AG04449 (cell line): ENCODE results near the gene NUP93.

Experiments used
- CTCF ChIA-PET: fragments of 350-600 bp; formaldehyde crosslinking; extraction: SDS; loops from one replicate; lab custom pipeline; 2021; ENCODE audit warnings: antibody characterized with exemption; lab: Yijun Ruan, JAX
- POLR2A ChIA-PET: fragments of 400-600, 350-600 bp; formaldehyde crosslinking; extraction: SDS; loops from one replicate; lab custom pipeline; 2020; ENCODE audit warnings: antibody characterized with exemption, inconsistent platforms; lab: Yijun Ruan, JAX
- DNase-seq: peaks from one replicate; pipeline ENCODE4 v3.0.0-alpha.2; 2010; ENCODE audit warnings: low read depth, low spot score
- H3K4me3 ChIP-seq: 2 replicates; pipeline ENCODE4 v1.5.1; 2011; ENCODE audit warnings: low read depth, mild to moderate bottlenecking, control low read depth, low read length
- TF ChIP-seq, protein P1 (sequence below): IDR thresholded peaks from one replicate; pipeline ENCODE4 v1.5.1; 2011; ENCODE audit warnings: mild to moderate bottlenecking, moderate library complexity, low read length, control low read depth, inconsistent platforms; ENCODE audit not compliant: insufficient read depth; ENCODE audit errors: missing control alignments

The NUP93 gene

GRCh38 chr16:56690420-56691122 lies 39.4 kb upstream of the NUP93 start:
- TF ChIP-seq, protein P1, sequence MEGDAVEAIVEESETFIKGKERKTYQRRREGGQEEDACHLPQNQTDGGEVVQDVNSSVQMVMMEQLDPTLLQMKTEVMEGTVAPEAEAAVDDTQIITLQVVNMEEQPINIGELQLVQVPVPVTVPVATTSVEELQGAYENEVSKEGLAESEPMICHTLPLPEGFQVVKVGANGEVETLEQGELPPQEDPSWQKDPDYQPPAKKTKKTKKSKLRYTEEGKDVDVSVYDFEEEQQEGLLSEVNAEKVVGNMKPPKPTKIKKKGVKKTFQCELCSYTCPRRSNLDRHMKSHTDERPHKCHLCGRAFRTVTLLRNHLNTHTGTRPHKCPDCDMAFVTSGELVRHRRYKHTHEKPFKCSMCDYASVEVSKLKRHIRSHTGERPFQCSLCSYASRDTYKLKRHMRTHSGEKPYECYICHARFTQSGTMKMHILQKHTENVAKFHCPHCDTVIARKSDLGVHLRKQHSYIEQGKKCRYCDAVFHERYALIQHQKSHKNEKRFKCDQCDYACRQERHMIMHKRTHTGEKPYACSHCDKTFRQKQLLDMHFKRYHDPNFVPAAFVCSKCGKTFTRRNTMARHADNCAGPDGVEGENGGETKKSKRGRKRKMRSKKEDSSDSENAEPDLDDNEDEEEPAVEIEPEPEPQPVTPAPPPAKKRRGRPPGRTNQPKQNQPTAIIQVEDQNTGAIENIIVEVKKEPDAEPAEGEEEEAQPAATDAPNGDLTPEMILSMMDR = no peak
- ChIA-PET POLR2A (no interaction called here), CTCF (interaction anchor here (1.1 to 2.6 kb wide), 2 partner anchors 11 to 85 kb away, joined by 3 to 20 read pairs; no protein-coding TSS in a partner anchor)
- no peak for DNase-seq
- no peak overlapping the region for H3K4me3 ChIP-seq

DNA sequence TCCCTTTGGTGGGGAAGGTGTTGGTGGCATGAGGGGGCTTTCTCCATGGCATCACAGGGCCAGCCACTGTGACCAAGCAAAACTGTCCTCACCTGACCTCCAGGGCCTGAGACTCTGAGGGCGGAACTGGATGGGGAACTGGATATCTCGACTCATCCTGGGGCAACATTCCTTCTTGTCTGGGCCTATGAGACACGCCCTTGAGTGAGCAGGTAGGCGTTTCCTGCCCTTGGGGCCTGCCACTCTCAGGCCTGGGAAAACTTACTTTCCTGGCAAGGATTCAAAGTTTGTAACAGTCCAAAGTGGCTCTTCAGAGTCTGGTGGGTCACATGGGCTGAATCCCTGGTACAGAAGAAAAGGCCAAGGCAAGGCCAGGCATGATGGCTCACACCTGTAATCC lies 38.0 kb upstream of the NUP93 start:
- TF ChIP-seq, protein P1 = no peak
- CTCF ChIA-PET = interaction anchor here (1.1 to 3.4 kb wide), 2 partner anchors 8 to 10 kb away, joined by 3 to 18 read pairs; no protein-coding TSS in a partner anchor
- POLR2A ChIA-PET = no interaction called here
- no peak for DNase-seq
- H3K4me3 ChIP-seq = no peak overlapping the region

DNA sequence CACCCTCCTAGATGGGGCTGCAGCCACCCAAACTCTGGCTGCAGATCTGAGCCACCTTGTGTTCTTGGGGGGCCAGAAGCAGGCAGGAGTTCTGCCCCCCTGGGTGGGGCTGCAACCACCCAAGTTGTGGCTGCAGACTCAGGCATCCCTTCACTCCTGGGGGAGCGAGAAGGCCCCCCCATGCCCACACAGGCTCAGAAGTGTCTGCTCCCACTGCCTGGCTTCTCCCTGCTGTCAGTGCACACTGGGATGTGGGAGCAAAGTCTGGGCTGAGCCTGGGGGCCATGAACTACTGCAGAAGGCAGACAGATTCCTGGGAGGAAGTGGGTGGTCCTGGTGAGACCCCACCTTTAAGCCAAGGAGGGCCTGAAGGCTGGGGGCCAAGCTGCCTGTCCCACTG lies 34.7 kb upstream of the NUP93 start:
- ChIA-PET CTCF (interaction anchor here (0.9 to 1.5 kb wide), 3 partner anchors 21 to 94 kb away, joined by 3 to 4 read pairs (median 3); no protein-coding TSS in a partner anchor), POLR2A (no interaction called here)
- DNase-seq = no peak
- no peak overlapping the region for H3K4me3 ChIP-seq
- TF ChIP-seq, protein P1 = no peak

DNA sequence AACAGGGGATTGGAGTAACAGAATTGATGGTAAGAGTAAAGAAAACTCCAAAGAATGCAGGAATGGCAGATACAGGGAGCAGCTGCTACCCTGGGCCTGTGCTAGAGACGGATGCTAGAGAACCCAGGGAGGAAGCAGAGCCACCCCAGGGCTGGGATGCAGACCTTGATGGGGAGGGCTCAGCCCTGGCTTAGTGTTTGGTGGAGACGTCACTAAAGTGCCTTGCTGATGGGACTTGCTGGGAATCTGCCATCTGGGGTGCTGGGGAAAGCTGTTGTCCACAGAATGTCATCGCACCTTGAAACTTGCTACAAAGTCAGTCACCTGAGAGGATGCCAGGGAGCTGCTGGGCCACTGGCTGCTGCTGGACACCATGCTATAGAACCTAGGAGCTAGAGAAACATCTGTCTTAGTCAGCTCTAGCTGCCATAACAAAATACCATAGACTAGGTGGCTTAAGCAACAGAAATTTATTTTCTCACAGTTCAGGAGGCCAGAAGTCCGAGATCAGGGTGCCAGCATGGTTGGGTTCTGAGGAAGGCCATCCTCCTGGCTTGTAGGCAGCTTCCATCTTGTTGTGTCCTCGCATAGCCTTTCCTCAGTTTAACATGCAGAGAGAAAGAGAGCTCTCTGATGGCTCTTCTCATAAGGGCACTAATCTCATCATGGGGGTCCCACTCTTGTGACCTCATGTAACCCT lies 32.3 kb upstream of the NUP93 start:
- H3K4me3 ChIP-seq = no peak overlapping the region
- CTCF ChIA-PET = interaction anchor here (0.7 to 1.9 kb wide), 9 partner anchors 14 to 366 kb away, joined by 3 to 8 read pairs (median 3); partner anchors contain the start of gene BBS2
- TF ChIP-seq, protein P1 = no peak
- DNase-seq = no peak
- POLR2A ChIA-PET = no interaction called here

DNA sequence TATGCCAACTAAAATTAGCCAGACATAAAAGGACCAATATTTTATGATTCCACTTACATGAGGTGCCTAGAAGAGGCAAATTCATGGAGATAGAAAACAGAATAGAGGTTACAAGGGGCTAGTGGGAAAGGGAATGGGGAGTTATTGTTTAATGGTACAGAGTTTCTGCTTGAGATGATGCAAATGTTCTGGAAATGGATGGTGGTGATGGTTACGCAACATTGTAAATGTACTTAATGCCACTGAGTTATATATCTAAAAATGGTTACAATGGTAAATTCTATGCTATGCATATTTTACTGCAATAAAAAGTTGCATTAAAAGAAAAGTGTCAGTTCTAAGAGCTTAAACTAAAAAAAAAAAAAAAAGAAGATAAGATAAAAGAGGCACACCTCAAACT lies 29.7 kb upstream of the NUP93 start:
- POLR2A ChIA-PET = interaction anchor here (1.0 kb wide), 1 partner anchor 18 kb away, joined by 3 read pairs; the partner anchor contains the start of gene MT1X
- no peak for DNase-seq
- CTCF ChIA-PET = interaction anchor here (0.8 to 4.6 kb wide), 21 partner anchors 10 to 368 kb away, joined by 3 to 174 read pairs (median 15); partner anchors contain the start of genes BBS2, MT1H, MT1X and MT2A
- TF ChIP-seq, protein P1 = no peak
- H3K4me3 ChIP-seq = no peak overlapping the region

GRCh38 chr16:56700631-56701030 lies 29.3 kb upstream of the NUP93 start:
- ChIA-PET CTCF (interaction anchor here (0.8 to 4.6 kb wide), 32 partner anchors 8 to 758 kb away, joined by 3 to 174 read pairs (median 9); partner anchors contain the start of genes BBS2, MT1E, MT1H and MT1X), POLR2A (interaction anchor here (1.0 kb wide), 1 partner anchor 18 kb away, joined by 3 read pairs; the partner anchor contains the start of gene MT1X)
- TF ChIP-seq, protein P1 = no peak
- no peak overlapping the region for H3K4me3 ChIP-seq
- no peak for DNase-seq
